ENCODE data around the gene AGO3.
"Not testable (repeated sequence)": the region's sequence is repeated elsewhere in the genome, so short reads cannot be mapped to it uniquely, and the experiment has no call there.

Gene AGO3

DNA sequence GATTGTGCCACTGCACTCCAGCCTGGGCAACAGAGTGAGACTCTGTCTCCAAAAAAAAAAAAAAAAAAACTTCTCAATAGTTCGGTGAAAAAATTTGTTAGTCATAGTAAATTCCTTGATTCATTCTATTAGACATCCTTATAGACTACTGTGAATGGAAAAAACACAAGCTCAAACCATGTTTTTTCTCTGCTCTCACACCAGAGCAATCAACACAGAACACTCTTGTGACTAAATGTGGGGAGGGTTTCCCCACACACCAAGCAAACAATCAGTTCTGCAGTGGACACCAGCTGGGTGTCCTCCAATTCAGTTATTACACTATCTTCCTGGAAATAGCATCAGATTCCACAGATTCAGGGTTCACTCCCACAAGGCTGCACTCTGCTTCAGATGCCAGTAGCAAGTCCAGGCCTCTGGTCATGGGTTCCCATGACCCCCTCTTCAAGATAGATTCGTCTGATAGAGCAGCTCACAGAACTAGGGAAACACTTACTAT is 83.9 kb downstream of the AGO3 start:
- no peak for DNase-seq

DNA sequence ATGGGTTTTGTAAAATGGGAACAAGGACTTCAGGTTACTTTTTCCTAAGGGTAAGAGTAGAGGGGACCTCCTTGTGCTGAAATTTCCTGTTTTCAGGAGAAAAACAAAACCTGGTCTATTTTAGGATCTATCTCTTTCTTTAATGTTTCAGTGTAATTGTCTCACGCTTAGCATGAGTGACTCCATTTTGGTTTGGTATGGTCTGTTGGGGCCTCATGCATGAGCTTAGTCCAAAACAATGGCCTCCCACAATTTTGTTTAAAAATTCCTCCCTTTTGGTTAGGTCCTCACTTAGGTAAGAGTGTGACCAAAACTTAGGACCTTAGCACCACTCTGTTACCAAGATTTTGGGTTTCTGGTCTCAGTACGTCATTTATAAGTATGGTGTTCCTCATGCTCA is 85.8 kb downstream of the AGO3 start:
- no peak for DNase-seq

DNA sequence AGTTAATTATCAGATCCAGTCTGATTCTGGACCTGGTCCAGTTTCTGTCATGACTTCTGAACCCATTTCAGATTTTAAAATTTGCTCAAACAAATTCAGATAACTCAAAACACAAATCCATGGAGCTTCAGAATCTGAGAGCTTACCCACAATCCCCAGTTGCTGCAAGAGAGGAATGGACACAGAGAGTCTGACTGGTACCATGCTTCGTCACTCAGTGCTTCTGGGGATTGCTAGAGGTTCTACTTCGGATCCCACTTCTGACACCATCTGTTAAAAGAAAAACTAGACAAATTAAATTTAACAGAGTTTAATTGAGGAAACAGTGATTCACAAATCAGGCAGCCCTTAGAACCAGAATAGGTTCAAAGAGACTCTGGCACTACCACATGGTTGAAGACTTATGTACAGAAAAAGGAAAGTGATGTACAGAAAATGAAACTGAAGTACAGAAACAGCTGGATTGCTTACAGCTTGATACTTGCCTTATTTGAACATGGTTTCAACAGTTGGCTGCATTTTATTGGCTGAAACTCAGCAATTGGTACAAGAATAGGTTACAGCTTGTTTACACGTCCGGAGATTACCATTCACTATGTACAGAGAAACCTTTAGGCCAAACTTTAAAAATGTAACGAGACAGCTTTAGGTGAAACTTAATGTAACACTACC is 92.3 kb downstream of the AGO3 start:
- no peak for DNase-seq

DNA sequence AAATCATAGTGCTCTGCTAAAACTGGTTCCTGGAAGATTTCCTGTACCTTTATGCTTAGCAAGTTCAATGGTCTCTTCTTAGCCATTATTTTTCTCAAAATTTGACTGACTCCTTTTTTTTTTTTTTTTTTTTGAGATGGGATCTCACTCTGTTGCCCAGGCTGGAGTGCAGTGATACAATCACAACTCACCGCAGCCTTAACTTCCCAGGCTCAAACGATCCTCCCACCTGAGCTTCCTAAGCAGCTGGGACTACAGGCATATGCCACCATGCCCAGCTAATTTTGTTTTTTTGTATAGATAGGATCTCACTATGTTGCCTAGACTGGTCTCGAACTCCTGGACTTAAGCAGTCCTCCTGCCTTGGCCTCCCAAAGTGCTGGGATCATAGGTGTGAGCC is 93.1 kb downstream of the AGO3 start:
- DNase-seq = not testable (repeated sequence)

DNA sequence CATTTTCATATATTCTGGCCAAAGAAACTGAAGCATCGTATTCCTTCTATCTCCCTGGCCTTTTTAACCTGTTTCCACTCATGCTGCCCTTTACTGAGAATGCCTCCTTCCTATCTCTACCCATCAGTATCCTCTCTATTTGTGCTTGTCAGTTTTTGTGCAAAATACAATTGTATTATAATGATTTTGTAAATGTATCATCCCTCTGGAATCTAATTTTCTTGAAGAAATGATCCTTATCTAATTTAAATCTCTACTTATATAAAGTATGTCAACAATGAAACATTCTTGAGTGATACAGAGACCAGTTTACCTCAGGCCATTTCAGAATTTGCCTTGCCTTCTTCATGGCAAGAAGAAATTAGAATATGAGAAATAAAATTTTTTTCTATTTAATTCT is 93.9 kb downstream of the AGO3 start:
- DNase-seq = no peak

DNA sequence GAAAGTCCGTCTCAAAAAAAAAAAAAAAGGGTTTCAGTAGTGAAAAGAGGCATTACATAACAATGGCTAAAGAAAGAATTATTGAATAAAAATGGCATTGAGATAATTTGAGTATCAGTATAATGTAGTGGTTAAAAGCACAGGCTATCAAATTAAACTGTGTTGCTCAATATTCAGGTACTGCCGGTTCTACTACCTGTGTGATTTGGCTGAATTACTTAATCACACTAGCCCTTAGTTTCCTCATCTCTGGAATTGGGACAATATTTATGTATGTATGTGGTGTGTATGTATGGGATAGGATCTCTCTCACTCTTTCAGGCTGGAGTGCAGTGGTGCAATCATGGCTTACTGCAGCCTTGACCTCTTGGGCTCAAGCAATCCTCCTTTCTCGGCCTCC is 96.9 kb downstream of the AGO3 start:
- DNase-seq = no peak

DNA sequence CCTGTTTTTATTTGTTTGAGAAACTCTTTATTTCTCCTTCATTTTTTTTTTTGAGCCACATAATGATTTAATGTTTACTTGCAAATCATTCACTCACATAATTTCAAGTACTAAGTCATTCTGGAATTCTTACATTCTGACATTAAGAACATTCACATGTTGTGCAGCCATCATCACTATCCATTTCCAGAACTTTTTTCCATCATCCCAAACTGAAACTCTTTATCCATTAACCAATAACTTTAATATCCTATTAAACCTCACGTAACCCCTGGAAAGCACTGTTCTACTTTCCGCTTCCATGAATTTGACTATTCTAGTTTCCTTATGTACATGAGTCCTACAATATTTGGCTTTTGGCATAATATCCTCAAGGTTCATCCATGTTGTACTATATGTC is 100.5 kb downstream of the AGO3 start:
- no peak for DNase-seq

DNA sequence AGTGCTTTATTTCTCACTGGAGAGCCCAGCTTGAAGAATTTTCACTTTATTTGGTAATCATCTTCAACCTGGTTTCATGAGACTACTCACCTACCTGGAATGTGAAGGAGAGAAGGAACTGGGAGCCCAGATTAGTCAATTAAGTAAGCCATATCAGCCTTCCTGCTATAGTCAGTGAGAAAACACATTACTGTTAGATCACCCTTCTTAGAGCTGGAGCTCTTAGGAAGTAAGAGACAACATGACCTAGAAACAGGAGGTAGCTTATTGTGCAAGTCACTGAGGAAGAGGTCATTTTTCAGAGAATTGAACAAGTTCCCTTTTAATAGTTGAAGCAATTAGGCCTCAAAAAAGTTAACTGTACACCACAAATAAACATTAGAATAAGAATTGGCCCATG is 103.8 kb downstream of the AGO3 start:
- DNase-seq = no peak

DNA sequence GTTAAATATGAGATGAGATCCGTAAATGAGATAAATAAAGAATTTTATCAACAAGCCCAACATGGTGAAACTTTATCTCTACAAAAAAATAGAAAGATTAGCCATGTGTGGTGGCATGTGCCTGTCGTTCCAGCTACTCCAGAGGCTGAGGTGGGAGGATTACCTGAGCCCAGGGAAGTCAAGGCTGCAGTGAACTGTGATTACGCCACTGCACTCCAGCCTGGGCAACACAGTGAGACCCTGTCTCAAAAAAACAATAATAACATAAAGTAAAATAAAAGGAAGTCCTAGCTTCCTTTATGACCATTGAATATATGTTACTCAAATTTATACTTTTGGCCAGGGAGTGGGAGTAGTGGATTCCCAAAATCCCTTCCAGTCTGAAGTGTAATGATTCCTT is 104.2 kb downstream of the AGO3 start:
- no peak for DNase-seq

DNA sequence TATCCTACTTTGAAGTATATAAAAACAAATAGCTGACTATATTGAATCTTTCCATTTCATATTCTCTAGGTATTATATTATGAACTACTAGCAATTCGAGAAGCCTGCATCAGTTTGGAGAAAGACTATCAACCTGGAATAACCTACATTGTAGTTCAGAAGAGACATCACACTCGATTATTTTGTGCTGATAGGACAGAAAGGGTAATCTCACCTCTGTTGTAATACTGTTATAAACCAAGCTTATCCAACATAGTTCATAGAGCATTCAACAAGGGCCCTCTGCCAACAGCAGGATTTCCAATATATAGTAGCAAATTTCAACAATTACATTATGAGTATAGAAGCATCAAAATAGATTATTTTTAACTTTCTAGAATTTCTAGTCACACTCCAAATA is 109.3 kb downstream of the AGO3 start:
- DNase-seq = no peak

DNA sequence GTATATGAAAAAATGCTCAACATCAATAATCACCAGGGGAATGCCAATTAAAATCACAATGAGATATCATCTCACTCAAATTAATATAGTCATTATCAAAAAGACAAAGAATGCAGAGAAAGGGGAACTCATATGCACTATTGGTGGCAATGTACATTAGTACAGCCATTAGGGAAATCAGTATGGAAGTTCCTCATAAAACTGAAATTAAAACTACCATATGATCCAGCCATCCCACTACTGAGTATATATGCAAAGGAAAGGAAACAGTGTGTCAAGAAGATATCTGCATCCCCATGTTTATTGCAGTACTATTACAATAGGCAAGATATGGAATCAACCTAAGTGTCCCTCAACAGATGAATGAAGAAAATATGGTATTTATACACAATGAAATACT is 120.9 kb downstream of the AGO3 start:
- no peak for DNase-seq

DNA sequence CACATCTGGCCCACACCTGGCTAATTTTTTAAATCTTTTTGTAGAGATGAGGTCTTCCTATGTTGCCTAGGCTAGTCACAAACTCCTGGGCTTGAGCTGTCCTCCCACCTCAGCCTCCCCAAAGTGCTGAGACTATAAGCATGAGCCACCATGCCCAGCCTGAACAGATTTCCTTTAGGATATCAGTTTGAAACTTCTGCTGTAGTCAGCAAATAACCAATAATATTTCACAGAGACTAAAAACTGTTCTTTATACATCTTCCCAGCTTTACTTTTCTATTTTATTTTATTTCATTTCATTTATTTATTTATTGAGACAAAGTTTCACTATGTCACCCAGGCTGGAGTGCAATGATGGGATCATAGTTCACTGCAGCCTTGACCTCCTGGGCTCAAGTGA is 123.1 kb downstream of the AGO3 start:
- DNase-seq = no peak

DNA sequence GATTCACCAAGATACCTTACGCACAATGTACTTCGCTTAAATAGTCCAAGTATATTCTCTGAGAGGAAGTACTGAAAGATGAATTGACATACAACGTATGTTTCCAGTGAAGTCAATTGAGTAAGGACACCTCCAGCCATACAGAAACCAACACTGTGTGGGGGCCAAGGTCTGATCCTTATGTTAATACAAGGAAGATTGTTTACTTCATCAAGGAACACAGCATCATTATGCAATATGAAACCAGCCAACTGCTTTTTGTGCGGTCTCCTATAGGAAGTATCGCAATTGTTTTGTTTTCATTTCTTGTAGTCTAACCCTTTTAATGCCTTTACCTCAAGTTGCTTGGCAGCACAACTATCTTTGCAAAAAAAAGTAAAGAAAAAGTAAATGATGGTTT is 124.8 kb downstream of the AGO3 start:
- no peak for DNase-seq

DNA sequence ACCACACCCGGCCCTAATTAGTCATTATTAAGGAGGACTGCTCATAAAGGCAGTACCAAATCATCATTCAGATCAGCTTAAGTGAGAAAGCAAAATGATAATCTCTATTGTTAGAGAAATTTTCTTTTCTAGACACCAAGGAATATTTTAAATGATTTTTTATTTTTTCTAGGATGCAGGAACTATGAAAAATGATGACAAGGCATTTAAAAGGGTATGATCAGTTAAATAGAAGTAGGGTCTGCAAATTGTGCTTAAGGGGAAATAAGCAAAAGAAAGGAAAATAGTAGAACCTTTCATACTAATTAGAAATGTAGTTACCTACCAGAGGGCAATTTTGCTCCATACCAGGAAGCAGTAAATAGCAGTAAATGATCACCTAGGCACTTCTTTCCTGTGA is 131.4 kb downstream of the AGO3 start:
- DNase-seq = no peak

DNA sequence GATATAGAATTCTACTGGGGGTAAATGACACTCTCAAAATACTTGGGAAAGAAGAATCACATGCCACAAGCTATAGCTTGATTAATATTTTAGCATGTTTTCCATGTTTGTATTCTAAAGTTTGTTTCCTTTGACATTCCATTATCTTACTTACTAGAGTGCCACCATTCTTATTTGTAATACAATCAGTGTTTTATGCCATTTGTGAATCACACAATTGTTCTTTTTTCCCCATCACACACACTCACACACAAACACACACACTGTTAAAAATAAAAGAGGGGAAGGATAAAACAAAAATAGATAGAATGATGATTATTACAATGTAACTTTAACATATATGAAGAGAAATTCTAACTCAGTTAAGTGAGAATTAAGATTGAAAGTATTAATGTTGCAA is 137.0 kb downstream of the AGO3 start:
- DNase-seq = no peak

DNA sequence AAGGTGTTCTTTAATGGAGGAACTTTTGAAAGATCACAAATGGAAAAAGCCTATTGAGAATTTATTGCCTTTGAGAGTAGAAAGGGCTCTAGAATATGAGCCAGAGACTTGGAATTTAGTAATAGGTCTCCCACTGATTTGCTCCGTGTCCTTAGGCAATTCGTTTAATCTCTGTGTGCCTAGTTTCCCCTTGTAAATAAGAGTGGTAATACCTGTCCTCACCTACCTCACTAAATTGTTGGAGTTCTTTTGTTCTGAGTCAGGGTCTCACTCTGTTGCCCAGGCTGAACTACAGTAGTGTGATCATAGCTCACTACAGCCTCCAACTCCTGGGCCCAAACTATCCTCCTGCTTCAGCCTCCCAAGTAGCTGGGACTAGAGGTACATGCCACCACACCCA is 138.0 kb downstream of the AGO3 start:
- no peak for DNase-seq

DNA sequence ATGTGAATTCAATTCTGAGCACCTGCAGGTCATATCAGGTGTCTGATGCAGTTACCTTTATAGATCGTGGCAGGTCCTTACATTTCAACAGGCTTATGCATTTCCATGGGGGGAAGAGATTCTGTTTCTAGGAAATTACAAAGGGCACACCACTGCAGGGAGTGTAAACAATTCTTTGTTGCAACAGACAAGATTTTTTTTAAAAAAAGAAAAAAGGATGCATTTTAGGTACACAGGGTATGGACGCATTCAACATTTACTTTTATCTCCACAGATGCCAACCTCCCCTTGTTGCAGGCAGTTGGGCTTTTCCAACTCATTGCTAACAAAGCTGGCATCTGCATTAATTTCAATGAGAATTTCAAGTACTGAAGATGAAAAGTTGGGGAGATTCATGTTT is 139.4 kb downstream of the AGO3 start:
- no peak for DNase-seq

DNA sequence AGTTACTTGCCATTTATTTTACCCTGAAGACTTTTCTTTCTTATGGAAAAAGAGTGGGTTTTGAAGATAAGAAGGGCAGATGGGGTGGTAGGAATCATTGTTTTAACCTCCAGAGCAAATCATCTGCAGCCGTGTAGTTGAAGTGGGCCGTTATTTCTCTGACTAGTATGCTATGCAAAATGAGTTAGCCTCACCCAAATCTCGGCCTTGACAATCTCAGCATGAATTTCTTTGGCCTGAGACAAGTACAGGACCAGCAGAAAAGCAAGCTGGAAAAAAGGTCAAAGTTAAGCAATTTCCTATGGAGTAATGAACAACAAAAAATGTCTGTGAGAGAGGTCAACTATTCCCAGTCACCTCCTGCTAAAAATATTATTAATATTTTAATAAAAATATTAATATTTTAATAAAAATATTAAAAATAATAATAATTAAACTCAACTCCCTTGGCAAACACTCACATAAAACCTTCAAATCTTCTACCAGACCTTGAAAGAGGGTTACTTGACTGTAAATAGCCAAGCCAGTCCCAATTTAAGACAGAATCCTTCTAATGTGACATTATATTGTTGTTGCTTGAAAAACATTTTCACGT is 146.2 kb downstream of the AGO3 start:
- DNase-seq = no peak

DNA sequence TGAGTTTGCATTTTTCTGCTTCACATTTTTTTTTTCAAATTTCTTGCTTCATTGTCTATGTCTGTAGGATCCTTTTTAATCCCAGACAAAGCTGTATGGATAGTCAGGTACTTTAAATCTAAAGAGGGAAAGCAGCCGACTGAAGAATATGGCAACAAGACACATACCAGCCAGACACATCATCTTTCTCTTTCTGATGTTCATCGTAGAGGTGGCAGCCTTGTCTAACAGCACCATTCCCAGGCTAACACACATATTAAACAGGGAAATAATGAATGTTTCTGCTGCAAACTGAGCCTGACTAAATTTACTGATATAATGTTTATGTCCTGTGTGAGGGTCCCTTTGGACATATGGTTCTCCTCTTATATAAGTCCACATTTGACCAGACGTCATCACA is 149.3 kb downstream of the AGO3 start:
- DNase-seq = no peak

DNA sequence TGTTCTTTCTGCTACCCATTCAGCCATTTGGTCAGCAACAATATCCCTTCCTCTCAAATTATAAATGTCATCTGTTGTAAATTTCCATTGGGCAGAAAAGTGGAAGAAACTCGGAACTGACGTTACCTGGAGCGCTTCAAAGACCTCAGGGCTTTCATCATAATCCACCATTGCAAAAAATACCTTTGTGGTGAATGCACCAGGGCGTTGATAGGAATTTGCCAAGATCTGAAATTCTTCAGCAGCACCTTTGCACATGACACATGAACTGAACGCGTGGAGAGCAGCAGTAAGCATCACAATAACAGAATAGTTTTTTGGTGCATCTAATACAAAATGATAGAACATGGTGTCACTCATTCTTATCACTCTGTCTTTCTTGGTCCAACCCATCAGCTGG is 149.9 kb downstream of the AGO3 start:
- DNase-seq = no peak

DNA sequence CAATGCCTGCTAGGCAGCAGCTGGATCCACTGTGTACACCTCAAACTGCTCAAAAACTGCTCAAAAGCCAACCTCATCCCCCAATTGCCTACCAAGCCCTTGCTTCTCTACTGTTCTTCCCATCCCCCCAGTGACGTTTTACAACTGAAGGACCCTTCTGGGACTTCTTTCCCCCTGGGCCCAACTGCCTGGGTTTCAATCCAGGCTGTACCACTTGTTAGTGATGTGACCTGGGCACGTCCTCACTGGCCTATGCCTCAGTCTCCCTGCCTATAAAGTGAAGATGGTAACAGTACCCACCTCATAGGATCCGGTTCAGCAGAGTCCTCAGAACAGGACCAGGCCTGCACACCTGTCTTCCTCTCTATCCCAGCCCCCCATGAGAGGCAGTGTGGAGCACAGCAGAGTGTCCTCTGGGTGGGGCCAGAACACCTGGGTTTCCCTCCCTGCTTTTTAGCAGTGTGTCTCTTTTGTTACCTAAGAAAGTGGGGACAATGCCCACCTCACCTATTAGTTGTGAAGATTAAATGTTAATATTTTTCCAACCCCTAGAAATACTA is 151.1 kb downstream of the AGO3 start:
- no peak for DNase-seq

DNA sequence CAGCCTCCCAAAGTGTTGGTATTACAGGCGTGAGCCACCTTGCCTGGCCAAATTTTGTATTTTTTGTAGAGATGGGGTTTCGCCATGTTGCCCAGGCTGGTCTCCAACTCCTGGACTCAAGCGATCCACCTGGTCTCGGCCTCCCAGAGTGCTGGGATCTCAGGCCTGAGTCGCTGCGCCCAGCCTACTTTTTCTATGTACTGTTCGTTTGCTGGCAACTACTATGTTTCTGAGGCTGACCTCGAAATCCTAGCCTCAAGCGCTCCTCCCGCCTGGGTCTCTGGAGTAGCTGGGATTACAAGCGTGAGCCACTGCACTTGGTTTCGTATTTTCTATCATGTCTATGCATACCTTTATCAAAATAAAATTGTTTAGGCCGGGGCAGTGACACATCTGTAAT is 152.3 kb downstream of the AGO3 start:
- no peak for DNase-seq

DNA sequence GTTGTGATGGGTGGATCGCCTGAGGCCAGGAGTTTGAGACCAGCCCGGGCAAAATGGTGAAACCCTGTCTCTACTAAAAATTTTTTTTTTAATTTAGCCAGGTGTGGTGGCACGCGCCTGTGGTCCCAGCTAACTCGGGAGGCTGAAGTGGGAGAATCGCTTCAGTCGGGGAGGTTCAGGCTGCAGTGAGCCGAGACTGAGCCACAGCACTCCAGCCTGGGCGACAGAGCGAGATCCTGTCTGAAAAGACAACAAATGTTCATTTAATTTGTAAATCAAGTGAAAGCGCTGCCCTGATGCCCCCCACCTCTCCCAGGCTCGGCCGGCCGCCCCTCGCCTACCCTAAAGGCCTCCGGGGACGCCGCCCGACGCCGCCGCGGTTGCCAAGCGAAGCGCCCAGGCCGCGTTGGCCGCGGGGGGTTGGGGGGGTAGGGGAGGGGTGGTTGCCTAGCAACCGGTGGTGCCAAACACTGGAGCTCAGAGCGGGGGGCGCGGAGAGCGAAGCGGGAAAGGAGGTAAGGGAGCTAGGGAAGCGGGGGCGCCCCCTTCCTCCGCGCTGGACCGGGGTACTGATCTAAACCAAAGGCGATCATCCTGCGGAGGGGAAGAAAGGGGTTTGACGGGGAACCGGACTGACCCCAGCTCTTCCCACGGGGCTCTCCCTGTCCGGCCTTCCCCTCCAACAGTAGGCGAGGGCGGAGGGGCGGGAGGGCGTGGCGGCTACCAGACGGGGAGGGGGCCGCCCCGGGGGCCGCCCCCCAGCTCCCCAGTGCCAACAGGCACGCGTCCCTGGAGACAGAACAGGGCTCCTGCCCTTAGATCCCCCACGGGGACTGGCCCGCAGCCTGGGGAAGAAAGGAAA is 153.0 kb downstream of the AGO3 start, which contains the start of gene TEKT2:
Gene TEKT2, plus strand, starts transcription at position 460 of the 862 bp plus-strand sequence. CDS start 828 bp downstream, outside the sequence.
- peak; percentile 94 for DNase-seq
